Ovary (tissue), 3 donors: Measurements from ENCODE around the gene ATXN3.

Experiments used
- CTCF ChIP-seq, 3 donors: fragments of 450-650 bp in 2 of 3; fragments of 200-600 bp in 1 of 3; IDR thresholded peaks; one replicate each; pipeline versions ENCODE4 v1.5.1 to v1.8.0; 2016 to 2022; ENCODE audit warnings: antibody characterized with exemption in 3 of 3, mild to moderate bottlenecking in 1 of 3
- EP300 ChIP-seq: sonication (generic); formaldehyde crosslinking; IDR thresholded peaks from one replicate; pipeline ENCODE4 v1.6.1; 2017; ENCODE audit warnings: antibody characterized with exemption
- POLR2A ChIP-seq: fragments of 450-650 bp; IDR thresholded peaks from one replicate; pipeline ENCODE4 v1.6.1; 2017; ENCODE audit warnings: antibody characterized with exemption, mild to moderate bottlenecking, moderate library complexity
- donor health status: DM: no; HTN: no; CAD: no.

GRCh38 chr14:92134456-92134855 is 28.1 kb upstream of the ATXN3 start:
- TF ChIP-seq POLR2A = no peak
- no peak for TF ChIP-seq EP300
- no peak for TF ChIP-seq CTCF (IDR thresholded peaks at IDR 0.05)
